CD4-positive, alpha-beta T cell (primary cell): ENCODE results near the gene PHKA2. TPM values are rescaled to one million over a fixed set of nuclear protein-coding genes. Genes with fewer than 3 reads are reported as not detected.

Source experiments
- ATAC-seq: fragments of 200-7000 bp; cut with Tn5 transposase; one replicate; pipeline ENCODE4 v1.10.0; 2022; ENCODE audit warnings: mild to moderate bottlenecking; ENCODE audit not compliant: poor library complexity
- CTCF ChIA-PET: fragments of 350-600 bp; sonication (Branson Sonifier 250); formaldehyde crosslinking; loops from one replicate; lab custom pipeline; 2021; ENCODE audit warnings: antibody characterized with exemption, inconsistent platforms; lab: Charles Lee
- POLR2A ChIA-PET: fragments of 350-600 bp; sonication (Branson Sonifier 250); formaldehyde crosslinking; loops from one replicate; lab custom pipeline; 2021; ENCODE audit warnings: antibody characterized with exemption, inconsistent platforms; lab: Charles Lee
- DNase-seq, 14 experiments: peaks; one replicate each; pipeline ENCODE4 v3.0.0-alpha.2; 2013 to 2020; ENCODE audit warnings: mixed read lengths in 2 of 14
- H3K27ac ChIP-seq, 2 donors: one replicate each; pipeline versions ENCODE4 v1.5.1 to v1.7.0; 2013; ENCODE audit warnings: low read length in 2 of 2, low read depth in 1 of 2, mild to moderate bottlenecking in 1 of 2
- H3K27me3 ChIP-seq, 2 experiments: 1 replicate in 1 of 2; 2 replicates in 1 of 2; pipeline versions ENCODE4 v1.6.1 to v1.7.0; 2013; ENCODE audit warnings: low read length in 2 of 2, control low read depth in 1 of 2, mild to moderate bottlenecking in 1 of 2, moderate library complexity in 1 of 2; ENCODE audit not compliant: insufficient read depth in 2 of 2, control insufficient read depth in 1 of 2
- H3K36me3 ChIP-seq: one replicate; pipeline ENCODE4 v1.6.1; 2013; ENCODE audit warnings: low read length, control low read depth; ENCODE audit not compliant: insufficient read depth
- H3K4me1 ChIP-seq: one replicate; pipeline ENCODE4 v1.6.1; 2013; ENCODE audit warnings: low read length, control low read depth; ENCODE audit not compliant: insufficient read depth
- H3K4me3 ChIP-seq: one replicate; pipeline ENCODE4 v1.5.1; 2013; ENCODE audit warnings: mild to moderate bottlenecking, low read length, moderate library complexity
- H3K9me3 ChIP-seq, 2 experiments: 1 replicate in 1 of 2; 2 replicates in 1 of 2; pipeline versions ENCODE4 v1.6.1 to v1.7.0; 2013; ENCODE audit warnings: low read length in 2 of 2, mild to moderate bottlenecking in 2 of 2, control low read depth in 1 of 2, moderate library complexity in 1 of 2; ENCODE audit not compliant: control insufficient read depth in 1 of 2, insufficient read depth in 1 of 2
- H3K27ac Mint-ChIP-seq: one replicate; pipeline ENCODE4 v1.8.0; 2020; ENCODE audit warnings: mixed read lengths
- H3K27me3 Mint-ChIP-seq: one replicate; pipeline ENCODE4 v1.8.0; 2021; ENCODE audit warnings: mixed read lengths
- H3K36me3 Mint-ChIP-seq: one replicate; pipeline ENCODE4 v1.8.0; 2021; ENCODE audit warnings: low read depth, mixed read lengths
- H3K4me1 Mint-ChIP-seq: one replicate; pipeline ENCODE4 v1.8.0; 2021; ENCODE audit warnings: low read depth, mixed read lengths
- H3K4me3 Mint-ChIP-seq: one replicate; pipeline ENCODE4 v1.8.0; 2020; ENCODE audit warnings: mild to moderate bottlenecking, mixed read lengths
- H3K9me3 Mint-ChIP-seq: one replicate; pipeline ENCODE4 v1.8.0; 2020; ENCODE audit warnings: mixed read lengths
- CTCF ChIP-seq: fragments of 200-600 bp; IDR thresholded peaks from one replicate; pipeline ENCODE4 v1.8.0; 2022; ENCODE audit warnings: antibody characterized with exemption, mild to moderate bottlenecking
- intact Hi-C, 2 experiments: fragments of 100-400 bp; cut with DNase I in 1 of 2; cut with micrococcal nuclease in 1 of 2; formaldehyde crosslinking; loops; one replicate each; pipeline versions ENCODE4 v1.15.1 to v1.9.0; 2023 to 2025; cut with DNase I, micrococcal nuclease
- total RNA-seq, 174 experiments: library from RNA in 2 of 174; stranded (reverse) in 2 of 174; gene quantifications; one replicate each; pipeline ENCODE4 v1.2.3 and lab custom pipeline; 2021 to 2026

PHKA2 gene
- total RNA-seq, 2 experiments from 2014 or later, result 28.5 to 31.4 TPM

- POLR2A ChIA-PET, result interaction anchor here (0.9 to 2.6 kb wide), 3 partner anchors 56 to 461 kb away, joined by 3 to 23 read pairs (median 6); partner anchors contain the start of gene CDKL5
Observed at GRCh38 chrX:18886344-18887161, 97.4 kb downstream of the PHKA2 start.

GRCh38 chrX:18886005-18886343 is 97.9 kb downstream of the PHKA2 start:
- Histone ChIP-seq H3K4me1 (peaks cover 35% of the 10 kb centered on the region), H3K9me3 (no peaks in the 10 kb centered on the region), H3K36me3 (no peaks in the 10 kb centered on the region), H3K4me3 (peak overlapping the region; percentile 61), H3K27me3 (no peaks in the 10 kb centered on the region), H3K27ac (peak overlapping the region; percentile 29 to 63)
- no peaks in the 10 kb centered on the region for H3K27me3 Mint-ChIP-seq
- TF ChIP-seq CTCF, result no peak
- peak overlapping the region; percentile 79 for H3K27ac Mint-ChIP-seq
- H3K4me3 Mint-ChIP-seq, result peak overlapping the region; percentile 87
- intact Hi-C loops, result loop anchor here (5.0 kb wide), 3 partner anchors 96 to 494 kb away; partner anchors contain the start of genes PHKA2 (in 1 of the 2) and RS1 (in 1 of the 2)
- DNase-seq (peak in 2 of 14 experiments; percentile 20 to 33), ATAC-seq (peak; percentile 45)
- no peaks in the 10 kb centered on the region for H3K36me3 Mint-ChIP-seq
- peaks cover 40% of the 10 kb centered on the region for H3K4me1 Mint-ChIP-seq
- ChIA-PET CTCF (no interaction called here), POLR2A (interaction anchor here (1.6 to 2.6 kb wide), 2 partner anchors 100 to 461 kb away, joined by 6 to 23 read pairs; partner anchors contain the start of gene CDKL5)
- no peaks in the 10 kb centered on the region for H3K9me3 Mint-ChIP-seq

More at GRCh38 chrX:18886344-18887161, 97.4 kb downstream of the PHKA2 start:
- DNase-seq, result peak in 12 of 14 experiments; percentile 13 to 68 (median 29)
- Histone ChIP-seq H3K9me3 (no peaks in the 10 kb centered on the region), H3K4me3 (peak overlapping the region; percentile 61), H3K36me3 (no peaks in the 10 kb centered on the region), H3K4me1 (peaks cover 35% of the 10 kb centered on the region), H3K27ac (peak overlapping the region; percentile 29 to 63), H3K27me3 (no peaks in the 10 kb centered on the region)
- ATAC-seq, result peak; percentile 60
- no peaks in the 10 kb centered on the region for H3K9me3 Mint-ChIP-seq
- peak overlapping the region; percentile 87 for H3K4me3 Mint-ChIP-seq
- TF ChIP-seq CTCF, result peak; percentile 32
- no peaks in the 10 kb centered on the region for H3K36me3 Mint-ChIP-seq
- peaks cover 40% of the 10 kb centered on the region for H3K4me1 Mint-ChIP-seq
- CTCF ChIA-PET, result no interaction called here
- H3K27ac Mint-ChIP-seq, result peak overlapping the region; percentile 79
- H3K27me3 Mint-ChIP-seq, result no peaks in the 10 kb centered on the region
- intact Hi-C loops, result loop anchor here (5.0 kb wide), 3 partner anchors 96 to 494 kb away; partner anchors contain the start of genes PHKA2 (in 1 of the 2) and RS1 (in 1 of the 2)

DNA sequence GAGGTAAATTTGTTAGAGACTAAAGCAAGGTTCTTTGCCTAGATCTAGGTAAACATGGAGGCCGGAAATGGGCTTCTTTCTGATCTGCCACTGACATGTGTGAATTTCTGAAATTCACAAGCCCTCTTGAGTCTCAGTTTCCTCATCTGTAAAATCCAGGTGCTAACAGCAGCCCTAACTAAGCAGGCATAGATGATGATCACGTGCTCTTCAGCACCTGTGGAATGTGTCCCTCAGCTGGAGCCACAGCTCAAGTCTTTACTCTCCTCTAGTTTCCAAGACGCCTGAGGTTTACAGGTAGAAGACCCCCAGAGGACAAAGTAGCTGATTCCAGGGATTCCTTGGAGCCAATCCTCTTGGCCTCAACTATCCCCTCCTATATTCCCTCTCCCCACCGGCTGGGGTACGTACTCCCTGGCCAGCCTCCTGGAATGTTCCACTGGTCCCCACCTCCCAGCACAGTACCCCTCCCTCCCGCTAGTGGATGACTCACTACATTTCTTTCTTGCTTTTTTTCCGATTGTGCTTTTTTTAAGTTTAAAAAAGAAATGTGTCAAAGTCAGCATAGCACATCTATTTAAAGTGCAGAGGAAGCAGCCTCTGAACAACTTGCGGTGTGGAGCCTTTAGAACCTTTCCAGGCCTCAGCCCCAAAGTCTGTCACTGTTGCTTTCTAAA is 98.4 kb downstream of the PHKA2 start:
- peak overlapping the region; percentile 29 to 63 for H3K27ac ChIP-seq
- no peaks in the 10 kb centered on the region for H3K36me3 Mint-ChIP-seq
- H3K27me3 ChIP-seq, result no peaks in the 10 kb centered on the region
- TF ChIP-seq CTCF, result no peak
- H3K27me3 Mint-ChIP-seq, result no peaks in the 10 kb centered on the region
- peak overlapping the region; percentile 79 for H3K27ac Mint-ChIP-seq
- peak overlapping the region; percentile 61 for H3K4me3 ChIP-seq
- H3K9me3 Mint-ChIP-seq, result no peaks in the 10 kb centered on the region
- intact Hi-C loops, result loop anchor here (5.0 kb wide), 3 partner anchors 97 to 493 kb away; partner anchors contain the start of genes PHKA2 (in 1 of the 2) and RS1 (in 1 of the 2)
- DNase-seq, result peak in 3 of 14 experiments; percentile 23 to 31 (median 23)
- POLR2A ChIA-PET, result interaction anchor here (1.6 to 2.6 kb wide), 2 partner anchors 100 to 460 kb away, joined by 6 to 23 read pairs; partner anchors contain the start of gene CDKL5
- H3K4me3 Mint-ChIP-seq, result peak overlapping the region; percentile 87
- H3K36me3 ChIP-seq, result no peaks in the 10 kb centered on the region
- peaks cover 35% of the 10 kb centered on the region for H3K4me1 ChIP-seq
- peak; percentile 49 for ATAC-seq
- CTCF ChIA-PET, result no interaction called here
- no peaks in the 10 kb centered on the region for H3K9me3 ChIP-seq
- H3K4me1 Mint-ChIP-seq, result peaks cover 40% of the 10 kb centered on the region
